NCI-H345 treated with DMSO at 0.1 percent for 48 hours (cell line): ENCODE measurements around the gene ZNF598.
A peak's percentile ranks its signal among the peaks of the same experiment; 100 is the strongest.

Experiments used
- DNase-seq: peaks from one replicate; lab custom pipeline; 2025; ENCODE audit not compliant: unreplicated experiment; lab: John Stamatoyannopoulos, UW

ZNF598 gene

DNA sequence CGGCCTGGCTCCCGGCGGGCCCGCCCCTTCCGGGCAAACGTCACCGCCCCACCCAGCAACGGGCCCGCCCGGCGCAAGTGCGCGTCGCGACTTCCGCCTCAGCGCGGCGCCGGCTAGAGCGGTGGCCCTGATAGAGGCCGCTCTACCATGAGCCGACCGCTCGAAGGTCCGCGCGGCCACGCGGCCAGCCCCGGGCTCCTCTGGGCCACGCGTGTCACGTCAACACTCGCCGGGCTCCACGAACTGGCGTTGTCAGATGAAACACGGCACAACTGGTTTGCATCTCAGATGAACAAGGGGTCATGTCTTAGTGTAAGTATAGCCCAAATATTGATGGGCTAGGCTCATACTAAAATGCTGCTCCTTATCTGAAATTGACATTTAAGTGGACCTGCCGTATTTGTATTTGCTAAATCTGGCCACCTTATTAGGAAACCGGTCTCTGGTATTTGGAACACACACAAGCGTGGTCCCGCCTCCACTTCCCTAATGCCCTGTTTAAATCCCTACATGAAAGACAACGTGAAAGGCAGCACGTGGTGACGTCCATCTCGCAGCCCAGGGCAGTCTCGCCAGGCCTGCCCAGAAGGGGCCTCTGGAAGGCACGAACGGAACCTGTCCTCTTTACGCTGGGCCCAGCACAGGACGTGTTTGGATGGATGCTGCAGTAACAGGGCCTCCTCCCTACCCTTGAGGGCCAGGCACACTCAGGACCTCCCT, at the start of gene ZNF598:
TSS of gene ZNF598 (minus strand) at position 31 of the 720 bp plus-strand sequence.
- DNase-seq = peak; percentile 43

DNA sequence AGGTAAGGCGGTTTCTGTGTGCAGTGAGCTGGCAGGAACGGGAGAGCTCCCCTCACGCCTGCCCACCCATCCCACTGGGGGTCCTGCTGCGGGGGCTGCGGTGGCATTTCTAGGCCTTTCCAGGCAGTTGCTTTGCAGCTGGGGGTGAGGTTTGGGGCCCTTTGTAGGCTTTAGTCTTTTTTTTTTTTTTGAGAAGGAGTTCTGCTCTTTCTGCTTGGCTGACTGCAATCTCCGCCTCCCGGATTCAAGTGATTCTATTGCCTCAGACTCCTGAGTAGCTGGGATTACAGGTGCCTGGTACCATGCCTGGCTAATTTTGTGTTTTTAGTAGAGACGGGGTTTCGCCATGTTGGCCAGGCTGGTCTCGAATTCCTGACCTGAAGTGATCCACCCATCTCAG, 49.3 kb upstream of the ZNF598 start:
- no peak for DNase-seq

DNA sequence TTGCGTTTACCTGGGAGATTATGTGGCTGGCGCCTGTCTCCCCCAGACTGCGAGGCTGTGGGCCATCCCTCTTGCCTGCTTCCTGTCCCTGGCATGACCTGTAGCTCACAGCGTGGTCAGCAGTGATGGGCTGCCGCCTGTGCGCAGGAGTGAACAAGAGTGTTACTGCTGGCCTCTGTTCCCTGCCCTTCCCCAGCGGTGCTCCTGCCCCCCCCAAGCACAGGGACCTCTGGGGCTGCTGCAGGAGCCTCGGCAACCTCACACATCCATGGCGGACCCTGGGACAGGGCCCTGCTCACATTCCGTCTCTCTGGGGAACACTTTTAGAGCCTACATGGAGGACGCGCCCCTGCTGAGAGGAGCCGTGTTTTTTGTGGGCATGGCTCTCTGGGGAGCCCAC, 48.8 kb upstream of the ZNF598 start:
- DNase-seq = no peak

DNA sequence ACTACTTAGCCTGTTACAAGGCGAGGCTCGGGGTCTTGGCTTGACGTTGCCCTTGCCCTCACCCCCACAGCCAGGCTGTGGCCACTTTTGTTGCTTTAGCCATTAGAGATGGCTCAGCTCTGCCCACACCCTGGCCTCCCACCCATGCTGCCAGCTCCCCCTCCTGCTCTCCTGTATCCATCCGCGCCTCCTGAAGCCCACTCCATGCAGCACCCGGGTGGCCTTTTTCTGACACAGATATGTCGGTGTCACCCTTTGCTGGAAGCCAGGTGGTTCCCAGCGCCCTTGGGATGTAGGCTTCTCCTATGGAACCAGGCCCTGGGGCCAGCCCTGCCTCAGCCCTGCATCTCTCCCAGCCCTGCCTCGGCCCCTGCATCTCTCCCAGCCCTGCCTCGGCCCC, 47.8 kb upstream of the ZNF598 start:
- DNase-seq = no peak

- no peak for DNase-seq
Measured at GRCh38 chr16:2056681-2057407, 47.2 kb upstream of the ZNF598 start.

DNA sequence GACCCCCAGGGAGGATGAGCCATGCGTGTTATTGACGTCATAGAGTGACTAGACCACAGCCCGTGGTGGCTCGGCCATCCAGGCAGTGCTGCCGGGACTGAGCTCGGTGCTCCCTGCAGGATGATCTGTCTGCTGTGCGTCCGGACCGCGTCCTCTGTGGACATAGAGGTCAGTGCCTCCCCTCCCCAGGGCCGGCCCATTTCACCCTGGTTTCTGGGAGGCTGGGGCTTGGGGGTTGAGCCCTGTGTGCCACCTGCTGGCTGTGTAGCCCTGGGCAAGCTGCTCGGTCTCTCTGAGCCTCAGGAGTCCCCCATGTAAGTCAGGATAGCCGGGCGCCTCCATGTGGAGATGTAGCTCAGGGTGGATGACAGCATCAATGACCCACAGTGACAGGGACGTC, 46.5 kb upstream of the ZNF598 start:
- no peak for DNase-seq

DNA sequence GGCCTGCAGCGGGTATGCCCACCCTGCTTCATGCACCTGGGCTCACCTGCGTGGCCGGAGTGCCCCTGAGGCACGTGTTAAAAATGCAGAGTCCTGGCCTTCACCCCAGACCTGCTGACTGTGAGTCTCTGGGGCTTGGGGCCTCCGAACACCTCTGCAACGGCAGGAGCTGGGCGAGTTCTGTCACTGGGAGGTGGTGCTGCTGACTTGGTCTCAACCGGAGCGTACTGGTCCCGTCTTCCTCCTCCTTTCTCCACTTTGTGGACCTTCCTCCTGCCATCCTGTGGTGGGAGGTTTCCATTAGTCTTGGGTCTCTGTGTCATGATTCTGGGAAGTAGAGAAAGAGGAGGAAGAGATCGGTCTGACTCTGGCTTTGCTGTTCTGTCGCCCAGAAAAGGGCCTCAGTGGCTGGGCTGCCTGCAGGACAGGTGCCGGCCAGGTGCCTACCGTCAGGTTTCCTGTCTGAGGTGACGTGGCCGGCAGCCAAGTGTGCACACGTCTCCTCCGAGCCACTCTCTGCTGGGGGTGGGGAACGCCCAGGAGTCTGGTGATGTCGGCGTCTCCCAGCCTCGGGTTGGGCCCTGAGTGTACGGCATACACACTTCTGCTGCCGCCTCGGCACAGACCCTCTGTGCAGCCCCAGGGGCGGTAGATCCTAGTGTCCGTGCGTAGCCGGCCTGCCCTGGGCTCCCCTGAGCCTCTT, 45.1 kb upstream of the ZNF598 start:
- peak; percentile 60 for DNase-seq

DNA sequence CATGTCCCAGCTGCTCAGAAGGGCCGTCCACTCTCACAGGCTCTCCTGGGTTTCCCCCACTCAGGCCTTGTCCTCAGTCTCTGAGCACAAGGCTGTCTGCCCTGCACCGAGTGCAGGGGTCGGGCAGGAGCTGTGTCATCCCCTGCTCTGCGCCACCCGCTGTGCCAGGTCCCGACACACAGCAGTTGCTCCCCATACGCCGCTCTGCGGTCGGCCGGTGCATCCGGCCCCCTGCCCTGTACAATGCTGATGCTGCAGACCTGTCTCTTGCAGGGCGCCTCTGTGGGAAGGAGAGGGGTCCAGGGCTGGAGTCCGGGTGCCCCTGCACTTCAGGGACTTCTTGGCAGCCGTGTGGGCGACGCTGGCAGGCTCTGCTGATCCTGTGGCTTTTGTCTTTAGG, 44.3 kb upstream of the ZNF598 start:
- no peak for DNase-seq

- DNase-seq = no peak
Measured at GRCh38 chr16:2053211-2053610, 43.6 kb upstream of the ZNF598 start.

GRCh38 chr16:2048116-2048543, 38.5 kb upstream of the ZNF598 start:
- no peak for DNase-seq

DNA sequence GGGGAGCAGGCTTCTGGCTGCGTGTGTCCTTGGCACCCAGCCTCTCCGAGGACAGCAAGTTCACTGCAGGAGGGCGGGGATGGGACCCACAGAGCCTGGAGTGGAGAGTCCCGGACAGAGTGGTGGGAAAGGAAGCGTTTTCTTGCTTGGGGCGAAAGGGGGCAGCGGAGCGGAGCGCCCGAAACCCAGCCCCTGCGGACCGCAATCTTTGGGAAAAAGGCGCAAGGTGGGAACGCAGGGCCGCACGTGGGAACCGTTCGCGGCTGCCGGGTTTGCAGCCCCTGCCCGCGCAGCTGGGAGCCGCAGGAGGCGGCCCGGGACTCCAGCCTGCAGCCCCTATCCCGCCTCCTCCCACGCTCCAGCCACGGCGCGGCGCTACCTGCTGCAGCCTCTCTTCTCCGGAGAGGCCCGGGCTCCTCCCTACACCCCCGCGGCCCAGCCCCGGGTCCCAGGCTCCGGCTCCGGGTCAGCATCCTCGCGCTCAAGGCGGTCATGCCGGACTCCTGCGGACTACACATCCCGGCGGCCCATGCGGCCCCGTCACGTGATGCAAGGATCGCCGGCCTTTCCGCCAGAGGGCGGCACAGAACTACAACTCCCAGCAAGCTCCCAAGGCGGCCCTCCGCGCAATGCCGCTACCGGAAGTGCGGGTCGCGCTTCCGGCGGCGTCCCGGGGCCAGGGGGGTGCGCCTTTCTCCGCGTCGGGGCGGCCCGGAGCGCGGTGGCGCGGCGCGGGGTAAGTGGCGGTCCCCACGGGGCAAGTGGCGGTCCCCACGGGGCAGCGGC, 37.9 kb upstream of the ZNF598 start, which contains the start of the genes NTHL1 and TSC2:
TSS of gene NTHL1 (minus strand) at position 505 of the 786 bp plus-strand sequence. CDS start at position 494, 11 bp downstream.
TSS of gene TSC2 (plus strand) at position 656 of the 786 bp plus-strand sequence. CDS start 631 bp downstream, outside the sequence.
- peak; percentile 91 for DNase-seq

GRCh38 chr16:2046893-2047329, 37.3 kb upstream of the ZNF598 start:
- no peak for DNase-seq

- DNase-seq = no peak
Measured at GRCh38 chr16:2045965-2046892, 36.6 kb upstream of the ZNF598 start.

DNA sequence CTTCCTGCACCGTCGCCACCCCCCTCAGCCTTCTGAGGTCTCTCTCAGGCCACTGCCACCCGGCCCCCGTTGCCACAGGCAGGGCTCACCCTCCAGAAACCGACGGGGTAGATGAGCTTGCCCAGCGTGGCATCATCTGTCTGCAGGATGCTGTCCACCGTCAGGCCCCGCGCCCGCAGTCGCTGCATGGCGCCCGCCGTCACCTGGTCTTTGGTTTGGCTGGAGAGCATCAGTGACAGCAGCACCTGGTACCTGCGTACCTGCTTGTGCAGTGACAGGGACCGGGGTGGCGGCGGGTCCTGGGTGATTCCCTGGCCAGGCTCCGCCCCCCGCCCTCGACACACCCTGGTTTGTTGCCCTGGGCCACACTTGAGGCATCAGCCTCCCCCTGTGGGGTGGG, 34.9 kb upstream of the ZNF598 start:
- DNase-seq = no peak

DNA sequence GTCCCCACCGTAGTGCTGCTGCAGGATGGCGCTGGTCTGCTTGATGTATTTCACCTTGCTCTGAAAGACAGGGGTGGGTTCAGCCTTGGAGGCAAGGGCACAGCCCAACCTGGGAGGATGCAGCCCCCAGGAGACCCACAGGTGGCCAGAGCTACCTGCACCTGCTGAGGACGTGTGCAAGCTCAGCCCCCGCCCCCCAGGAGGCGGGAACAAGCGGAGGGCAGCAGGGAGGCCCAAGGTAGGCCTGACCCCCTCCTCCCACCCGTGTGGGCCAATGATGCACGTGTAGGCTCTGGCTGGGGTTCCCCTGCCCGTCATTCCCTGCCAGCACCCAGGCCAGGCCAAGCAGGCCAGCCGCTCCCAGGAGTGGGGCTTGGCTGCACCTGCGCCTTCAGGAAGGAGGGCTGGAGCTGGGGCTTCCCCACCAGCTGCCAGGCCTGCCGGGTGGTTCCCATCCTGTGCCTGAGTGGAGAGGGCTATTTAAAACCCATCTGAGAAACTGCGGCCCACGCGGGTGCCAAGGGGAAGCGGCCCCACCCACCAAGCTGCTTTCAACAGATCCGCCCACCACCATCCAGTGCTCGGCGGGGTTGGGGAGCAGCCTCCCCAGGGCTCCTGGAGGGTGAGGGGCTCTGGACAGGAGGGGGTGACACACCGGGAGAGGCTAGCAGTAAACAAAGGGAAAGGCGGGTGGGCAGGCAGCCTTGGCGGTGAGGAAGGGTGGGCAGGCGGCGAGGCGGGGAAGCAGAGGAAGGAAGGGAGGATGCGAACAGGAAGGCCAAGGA, 34.2 kb upstream of the ZNF598 start:
- no peak for DNase-seq

- no peak for DNase-seq
Measured at GRCh38 chr16:2042986-2043666, 33.5 kb upstream of the ZNF598 start.

- DNase-seq = peak; percentile 82
Measured at GRCh38 chr16:2042171-2042985, 32.8 kb upstream of the ZNF598 start.
